WTC11 (cell line): ENCODE data around the gene GHITM. TPM values are rescaled to one million over a fixed set of nuclear protein-coding genes. Genes with fewer than 3 reads are reported as not detected.

Experiments
- ATAC-seq: fragments of 200-7000 bp; cut with Tn5 transposase; 2 replicates; pipeline ENCODE4 v1.10.0; 2021; ENCODE audit warnings: mild to moderate bottlenecking, moderate library complexity
- CTCF ChIA-PET: fragments of 300-600 bp; sonication (Branson Sonifier 250); formaldehyde crosslinking; loops from one replicate; lab custom pipeline; 2021; ENCODE audit warnings: antibody characterized with exemption; lab: Charles Lee
- POLR2A ChIA-PET: fragments of 350-600 bp; sonication (Branson Sonifier 250); formaldehyde crosslinking; loops from one replicate; lab custom pipeline; 2021; ENCODE audit warnings: antibody characterized with exemption; lab: Charles Lee
- DNase-seq: peaks from one replicate; pipeline ENCODE4 v3.0.0; 2021; ENCODE audit warnings: low spot score
- H3K27ac Mint-ChIP-seq: 2 replicates; pipeline ENCODE4 v1.8.0; 2021; ENCODE audit warnings: mixed read lengths
- H3K27me3 Mint-ChIP-seq: 2 replicates; pipeline ENCODE4 v1.8.0; 2021; ENCODE audit warnings: low read depth, mild to moderate bottlenecking, moderate library complexity, mixed read lengths
- H3K36me3 Mint-ChIP-seq: 2 replicates; pipeline ENCODE4 v1.8.0; 2021; ENCODE audit warnings: mixed read lengths
- H3K4me1 Mint-ChIP-seq: 2 replicates; pipeline ENCODE4 v1.8.0; 2022; ENCODE audit warnings: mixed read lengths
- H3K4me3 Mint-ChIP-seq: 2 replicates; pipeline ENCODE4 v1.8.0; 2021; ENCODE audit warnings: mild to moderate bottlenecking, moderate library complexity, mixed read lengths
- H3K9me3 Mint-ChIP-seq: 2 replicates; pipeline ENCODE4 v1.8.0; 2021; ENCODE audit warnings: mixed read lengths
- AFF4 ChIP-seq: sonication (generic); formaldehyde crosslinking; IDR thresholded peaks from 2 replicates; pipeline ENCODE4 v1.8.1; 2023; ENCODE audit warnings: mild to moderate bottlenecking, missing genetic modification reagents, borderline replicate concordance
- ARID4B ChIP-seq: sonication (generic); formaldehyde crosslinking; IDR thresholded peaks from 2 replicates; pipeline ENCODE4 v1.8.0; 2023; ENCODE audit warnings: missing genetic modification reagents, mild to moderate bottlenecking, borderline replicate concordance
- ATF1 ChIP-seq: sonication (generic); formaldehyde crosslinking; IDR thresholded peaks from 2 replicates; pipeline ENCODE4 v1.8.1; 2023; ENCODE audit warnings: mild to moderate bottlenecking, moderate library complexity, missing genetic modification reagents
- CREM ChIP-seq: sonication (generic); formaldehyde crosslinking; IDR thresholded peaks from 2 replicates; pipeline ENCODE4 v1.8.1; 2022; ENCODE audit warnings: mild to moderate bottlenecking, missing genetic modification reagents, moderate library complexity
- E2F4 ChIP-seq: sonication (generic); formaldehyde crosslinking; IDR thresholded peaks from 2 replicates; pipeline ENCODE4 v1.8.1; 2022; ENCODE audit warnings: low read depth, mild to moderate bottlenecking, moderate library complexity, missing genetic modification reagents, borderline replicate concordance
- ESRRA ChIP-seq: sonication (generic); formaldehyde crosslinking; IDR thresholded peaks from 2 replicates; pipeline ENCODE4 v1.8.1; 2022; ENCODE audit warnings: mild to moderate bottlenecking, missing genetic modification reagents, borderline replicate concordance
- FOXJ3 ChIP-seq: sonication (generic); formaldehyde crosslinking; IDR thresholded peaks from 2 replicates; pipeline ENCODE4 v1.9.0; 2021; ENCODE audit warnings: missing genetic modification reagents, mild to moderate bottlenecking, borderline replicate concordance
- FOXP1 ChIP-seq: sonication (generic); formaldehyde crosslinking; IDR thresholded peaks from 2 replicates; pipeline ENCODE4 v1.8.0; 2022; ENCODE audit warnings: missing genetic modification reagents, mild to moderate bottlenecking, moderate library complexity, borderline replicate concordance
- HMGA2 ChIP-seq: fragments of 250-450 bp; sonication (Bioruptor Pico); IDR thresholded peaks from 2 replicates; pipeline ENCODE4 v1.4.0; 2021; ENCODE audit warnings: mild to moderate bottlenecking, moderate library complexity
- IRF2 ChIP-seq: sonication (generic); formaldehyde crosslinking; IDR thresholded peaks from 2 replicates; pipeline ENCODE4 v1.8.0; 2022; ENCODE audit warnings: low read depth, missing genetic modification reagents, borderline replicate concordance
- MLX ChIP-seq: sonication (generic); formaldehyde crosslinking; IDR thresholded peaks from 2 replicates; pipeline ENCODE4 v1.8.1; 2023; ENCODE audit warnings: mild to moderate bottlenecking, missing genetic modification reagents, moderate library complexity
- MYBL2 ChIP-seq: sonication (generic); formaldehyde crosslinking; IDR thresholded peaks from 2 replicates; pipeline ENCODE4 v1.8.1; 2023; ENCODE audit warnings: mild to moderate bottlenecking, moderate library complexity, missing genetic modification reagents
- NFE2L1 ChIP-seq: sonication (generic); formaldehyde crosslinking; IDR thresholded peaks from 2 replicates; pipeline ENCODE4 v1.8.1; 2023; ENCODE audit warnings: missing genetic modification reagents
- SMAD4 ChIP-seq: sonication (generic); formaldehyde crosslinking; IDR thresholded peaks from 2 replicates; pipeline ENCODE4 v1.8.0; 2022; ENCODE audit warnings: mild to moderate bottlenecking, missing genetic modification reagents
- SP1 ChIP-seq: sonication (generic); formaldehyde crosslinking; conservative IDR thresholded peaks from 2 replicates; pipeline ENCODE4 v1.8.1; 2022; ENCODE audit warnings: missing genetic modification reagents
- USF2 ChIP-seq: sonication (generic); formaldehyde crosslinking; IDR thresholded peaks from 2 replicates; pipeline ENCODE4 v1.8.1; 2023; ENCODE audit warnings: mild to moderate bottlenecking, missing genetic modification reagents, moderate library complexity
- ZNF138 ChIP-seq: sonication (generic); formaldehyde crosslinking; conservative IDR thresholded peaks from 2 replicates; pipeline ENCODE4 v1.8.1; 2022; ENCODE audit warnings: mild to moderate bottlenecking, moderate library complexity, missing genetic modification reagents
- ZNF281 ChIP-seq: sonication (generic); formaldehyde crosslinking; IDR thresholded peaks from 2 replicates; pipeline ENCODE4 v1.8.0; 2023; ENCODE audit warnings: mild to moderate bottlenecking, missing genetic modification reagents
- ZNF416 ChIP-seq: fragments of 250-450 bp; sonication (Bioruptor Pico); IDR thresholded peaks from 2 replicates; pipeline ENCODE4 v1.9.0; 2021; ENCODE audit warnings: mild to moderate bottlenecking, inconsistent platforms
- total RNA-seq: library from RNA; stranded (reverse); gene quantifications from 3 replicates; pipeline ENCODE4 v1.2.3, GENCODE V29; 2021

GHITM gene
- total RNA-seq, 1 experiment from 2014 or later: 97.6 TPM

- TF ChIP-seq SP1 (CRISPR knock-in tag) (peak; percentile 87), ATF1 (CRISPR knock-in tag) (peak; percentile 71; the same call in 1 of the 2 replicates), FOXP1 (CRISPR knock-in tag) (peak; percentile 56; the same call in 1 of the 2 replicates), MLX (CRISPR knock-in tag) (no peak), NFE2L1 (CRISPR knock-in tag) (peak; percentile 83), ESRRA (peak; percentile 38; the same call in 1 of the 2 replicates), ARID4B (CRISPR knock-in tag) (peak; percentile 94; the same call in 1 of the 2 replicates), CREM (CRISPR knock-in tag) (peak; percentile 98), FOXJ3 (no peak)
Measured at GRCh38 chr10:84139126-84140035, at the start of gene GHITM (continued).

- POLR2A ChIA-PET: no interaction called here
- Mint-ChIP-seq H3K27me3 (no peaks in the 10 kb centered on the region), H3K4me1 (no peaks in the 10 kb centered on the region), H3K27ac (no peak overlapping the region; the same call in 1 of the 2 replicates), H3K36me3 (no peaks in the 10 kb centered on the region), H3K4me3 (no peak overlapping the region), H3K9me3 (no peaks in the 10 kb centered on the region)
- no peak for ATAC-seq
- CTCF ChIA-PET: interaction anchor here (1.7 kb wide), 1 partner anchor 20 kb away, joined by 5 read pairs; no protein-coding TSS in a partner anchor
- DNase-seq: no peak
- no peak for TF ChIP-seq ZNF138 (CRISPR knock-in tag)
- no peak for TF ChIP-seq ZNF281 (CRISPR knock-in tag)
- TF ChIP-seq MYBL2 (CRISPR knock-in tag): no peak
- no peak for TF ChIP-seq FOXP1 (CRISPR knock-in tag)
- TF ChIP-seq IRF2 (CRISPR knock-in tag): no peak
- TF ChIP-seq HMGA2 (CRISPR knock-in tag): no peak
- TF ChIP-seq USF2 (CRISPR knock-in tag): no peak
- no peak for TF ChIP-seq E2F4 (CRISPR knock-in tag)
- TF ChIP-seq AFF4 (CRISPR knock-in tag): no peak
- no peak for TF ChIP-seq SP1 (CRISPR knock-in tag)
- no peak for TF ChIP-seq SMAD4 (CRISPR knock-in tag)
- no peak for TF ChIP-seq ZNF416
Measured at GRCh38 chr10:84095811-84096497, 43.4 kb upstream of the GHITM start.
